Ishikawa (cell line): Measurements from ENCODE around the gene SESTD1.

Experiments
- CEBPB ChIP-seq: IDR thresholded peaks from 2 replicates; pipeline ENCODE4 v1.6.1; 2012
- CREB1 ChIP-seq: IDR thresholded peaks from 2 replicates; pipeline ENCODE4 v1.6.1; 2012; ENCODE audit warnings: low read depth
- EGR1 ChIP-seq: IDR thresholded peaks from 2 replicates; pipeline ENCODE4 v1.6.1; 2012
- EP300 ChIP-seq: IDR thresholded peaks from 2 replicates; pipeline ENCODE4 v1.6.1; 2012; ENCODE audit warnings: borderline replicate concordance
- FOXM1 ChIP-seq: IDR thresholded peaks from 2 replicates; pipeline ENCODE4 v1.6.1; 2012; ENCODE audit warnings: low read depth, borderline replicate concordance
- MAX ChIP-seq: IDR thresholded peaks from 2 replicates; pipeline ENCODE4 v1.6.1; 2012
- NFIC ChIP-seq: IDR thresholded peaks from 2 replicates; pipeline ENCODE4 v1.6.1; 2012
- RAD21 ChIP-seq: IDR thresholded peaks from 2 replicates; pipeline ENCODE4 v1.6.1; 2012; ENCODE audit warnings: low read depth
- REST ChIP-seq: IDR thresholded peaks from 2 replicates; pipeline ENCODE4 v1.6.1; 2012; ENCODE audit warnings: low read depth, mild to moderate bottlenecking
- TAF1 ChIP-seq: IDR thresholded peaks from 2 replicates; pipeline ENCODE4 v1.6.1; 2012; ENCODE audit warnings: low read depth, mild to moderate bottlenecking
- TCF12 ChIP-seq: IDR thresholded peaks from 2 replicates; pipeline ENCODE4 v1.6.1; 2012; ENCODE audit warnings: low read depth
- TEAD4 ChIP-seq: IDR thresholded peaks from 2 replicates; pipeline ENCODE4 v1.6.1; 2012
- USF1 ChIP-seq: IDR thresholded peaks from 2 replicates; pipeline ENCODE4 v1.6.1; 2012
- YY1 ChIP-seq: IDR thresholded peaks from 2 replicates; pipeline ENCODE4 v1.6.1; 2012; ENCODE audit warnings: low read depth
- ZBTB7A ChIP-seq: IDR thresholded peaks from 2 replicates; pipeline ENCODE4 v1.6.1; 2012; ENCODE audit warnings: low read depth

Gene SESTD1

GRCh38 chr2:179132076-179132475 lies 132.6 kb downstream of the SESTD1 start:
- TF ChIP-seq TEAD4 (no peak), RAD21 (no peak), TCF12 (no peak), USF1 (no peak), ZBTB7A (no peak), FOXM1 (no peak), CEBPB (no peak), CREB1 (no peak), EGR1 (no peak), TAF1 (no peak), REST (no peak), EP300 (no peak), YY1 (no peak), MAX (no peak), NFIC (no peak)

- TF ChIP-seq TAF1 = no peak
- no peak for TF ChIP-seq FOXM1
Measured at GRCh38 chr2:179130560-179130959, 134.1 kb downstream of the SESTD1 start.

GRCh38 chr2:179129574-179130238 lies 134.9 kb downstream of the SESTD1 start:
- no peak for TF ChIP-seq TCF12
- TF ChIP-seq RAD21 = peak; percentile 61

- TF ChIP-seq TCF12 = no peak
- TF ChIP-seq MAX = no peak
- no peak for TF ChIP-seq RAD21
- TF ChIP-seq EGR1 = no peak
- no peak for TF ChIP-seq EP300
- TF ChIP-seq FOXM1 = no peak
- TF ChIP-seq CREB1 = no peak
- TF ChIP-seq CEBPB = no peak
- TF ChIP-seq ZBTB7A = no peak
- TF ChIP-seq REST = no peak
Measured at GRCh38 chr2:179125404-179125803, 139.2 kb downstream of the SESTD1 start.

- TF ChIP-seq NFIC (no peak), REST (no peak), CREB1 (no peak), ZBTB7A (no peak), MAX (no peak), FOXM1 (no peak), YY1 (no peak), EP300 (no peak), TAF1 (no peak), USF1 (no peak), TCF12 (no peak), RAD21 (no peak), TEAD4 (no peak), EGR1 (no peak), CEBPB (no peak)
Measured at GRCh38 chr2:179124282-179124681, 140.3 kb downstream of the SESTD1 start.
